MG63 (cell line): ENCODE results near the gene CHD3. TPM values are rescaled to one million over a fixed set of nuclear protein-coding genes. Genes with fewer than 3 reads are reported as not detected.

Experiments used
- DNase-seq: peaks from one replicate; pipeline ENCODE4 v3.0.0-alpha.2; 2020
- H3K27me3 ChIP-seq: fragments of 250-450 bp; sonication (Bioruptor Pico); 2 replicates; pipeline ENCODE4 v1.5.1; 2020; ENCODE audit warnings: mild to moderate bottlenecking, moderate library complexity
- H3K36me3 ChIP-seq: fragments of 250-450 bp; sonication (Bioruptor Pico); 2 replicates; pipeline ENCODE4 v1.5.1; 2020; ENCODE audit warnings: mild to moderate bottlenecking, moderate library complexity
- H3K4me3 ChIP-seq: fragments of 250-450 bp; sonication (Bioruptor Pico); 2 replicates; pipeline ENCODE4 v1.5.1; 2020; ENCODE audit warnings: mild to moderate bottlenecking, moderate library complexity
- H3K9me3 ChIP-seq: fragments of 250-450 bp; sonication (Bioruptor Pico); 2 replicates; pipeline ENCODE4 v1.5.1; 2020; ENCODE audit warnings: mild to moderate bottlenecking, moderate library complexity
- total RNA-seq: library from RNA; depleted of rRNA; stranded (reverse); fragments of >200 nt; shearing (Covaris generic); gene quantifications from 2 replicates; pipeline ENCODE4 v1.2.3, GENCODE V29; 2014; ENCODE audit warnings: low replicate concordance

Gene CHD3
- total RNA-seq, 1 experiment from 2014 or later: 49.6 TPM

DNA sequence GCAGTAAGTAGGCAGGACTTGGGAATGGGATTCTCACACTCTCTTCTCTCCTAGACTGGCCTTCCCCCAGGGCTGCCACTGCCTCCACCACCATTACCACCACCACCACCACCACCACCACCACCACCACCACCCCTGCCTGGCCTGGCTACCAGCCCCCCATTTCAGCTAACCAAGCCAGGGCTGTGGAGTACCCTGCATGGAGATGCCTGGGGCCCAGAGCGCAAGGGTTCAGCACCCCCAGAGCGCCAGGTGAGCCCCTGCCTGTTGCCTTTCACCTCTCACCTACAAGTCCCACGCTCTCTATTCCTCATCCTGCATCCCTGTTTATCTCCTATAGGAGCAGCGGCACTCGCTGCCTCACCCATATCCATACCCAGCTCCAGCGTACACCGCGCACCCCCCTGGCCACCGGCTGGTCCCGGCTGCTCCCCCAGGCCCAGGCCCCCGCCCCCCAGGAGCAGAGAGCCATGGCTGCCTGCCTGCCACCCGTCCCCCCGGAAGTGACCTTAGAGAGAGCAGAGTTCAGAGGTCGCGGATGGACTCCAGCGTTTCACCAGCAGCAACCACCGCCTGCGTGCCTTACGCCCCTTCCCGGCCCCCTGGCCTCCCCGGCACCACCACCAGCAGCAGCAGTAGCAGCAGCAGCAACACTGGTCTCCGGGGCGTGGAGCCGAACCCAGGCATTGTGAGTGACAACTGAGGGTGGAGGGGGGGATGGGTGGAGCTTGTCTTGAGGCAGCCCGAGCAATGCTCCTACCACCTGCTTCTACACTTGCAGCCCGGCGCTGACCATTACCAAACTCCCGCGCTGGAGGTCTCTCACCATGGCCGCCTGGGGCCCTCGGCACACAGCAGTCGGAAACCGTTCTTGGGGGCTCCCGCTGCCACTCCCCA, 41.6 kb upstream of the CHD3 start:
- H3K9me3 ChIP-seq: no peaks in the 10 kb centered on the region; the same call in 1 of the 2 replicates

GRCh38 chr17:7848131-7848579, 40.4 kb upstream of the CHD3 start:
- Histone ChIP-seq H3K9me3 (no peaks in the 10 kb centered on the region; the same call in 1 of the 2 replicates), H3K4me3 (no peak overlapping the region), H3K27me3 (no peaks in the 10 kb centered on the region), H3K36me3 (peaks cover 61% of the 10 kb centered on the region)
- DNase-seq: no peak

More for the DNA sequence above, 41.6 kb upstream of the CHD3 start:
- Histone ChIP-seq H3K27me3 (no peaks in the 10 kb centered on the region), H3K4me3 (no peak overlapping the region), H3K36me3 (peaks cover 52% of the 10 kb centered on the region)
- no peak for DNase-seq

DNA sequence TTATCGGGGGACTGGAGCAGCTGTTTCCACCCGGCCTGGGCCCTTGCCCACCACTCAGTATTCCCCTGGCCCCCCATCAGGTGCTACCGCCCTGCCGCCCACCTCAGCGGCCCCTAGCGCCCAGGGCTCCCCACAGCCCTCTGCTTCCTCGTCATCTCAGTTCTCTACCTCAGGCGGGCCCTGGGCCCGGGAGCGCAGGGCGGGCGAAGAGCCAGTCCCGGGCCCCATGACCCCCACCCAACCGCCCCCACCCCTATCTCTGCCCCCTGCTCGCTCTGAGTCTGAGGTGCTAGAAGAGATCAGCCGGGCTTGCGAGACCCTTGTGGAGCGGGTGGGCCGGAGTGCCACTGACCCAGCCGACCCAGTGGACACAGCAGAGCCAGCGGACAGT, 39.9 kb upstream of the CHD3 start:
- DNase-seq: no peak
- H3K36me3 ChIP-seq: peaks cover 62% of the 10 kb centered on the region
- H3K27me3 ChIP-seq: no peaks in the 10 kb centered on the region
- no peaks in the 10 kb centered on the region; the same call in 1 of the 2 replicates for H3K9me3 ChIP-seq
- H3K4me3 ChIP-seq: no peak overlapping the region

DNA sequence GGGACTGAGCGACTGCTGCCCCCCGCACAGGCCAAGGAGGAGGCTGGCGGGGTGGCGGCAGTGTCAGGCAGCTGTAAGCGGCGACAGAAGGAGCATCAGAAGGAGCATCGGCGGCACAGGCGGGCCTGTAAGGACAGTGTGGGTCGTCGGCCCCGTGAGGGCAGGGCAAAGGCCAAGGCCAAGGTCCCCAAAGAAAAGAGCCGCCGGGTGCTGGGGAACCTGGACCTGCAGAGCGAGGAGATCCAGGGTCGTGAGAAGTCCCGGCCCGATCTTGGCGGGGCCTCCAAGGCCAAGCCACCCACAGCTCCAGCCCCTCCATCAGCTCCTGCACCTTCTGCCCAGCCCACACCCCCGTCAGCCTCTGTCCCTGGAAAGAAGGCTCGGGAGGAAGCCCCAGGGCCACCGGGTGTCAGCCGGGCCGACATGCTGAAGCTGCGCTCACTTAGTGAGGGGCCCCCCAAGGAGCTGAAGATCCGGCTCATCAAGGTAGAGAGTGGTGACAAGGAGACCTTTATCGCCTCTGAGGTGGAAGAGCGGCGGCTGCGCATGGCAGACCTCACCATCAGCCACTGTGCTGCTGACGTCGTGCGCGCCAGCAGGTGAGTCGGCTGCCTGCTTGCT, 39.3 kb upstream of the CHD3 start:
- H3K4me3 ChIP-seq: no peak overlapping the region
- H3K36me3 ChIP-seq: peaks cover 62% of the 10 kb centered on the region
- H3K9me3 ChIP-seq: no peaks in the 10 kb centered on the region; the same call in 1 of the 2 replicates
- no peak for DNase-seq
- no peaks in the 10 kb centered on the region for H3K27me3 ChIP-seq

GRCh38 chr17:7849751-7850504, 38.7 kb upstream of the CHD3 start:
- Histone ChIP-seq H3K9me3 (no peaks in the 10 kb centered on the region; the same call in 1 of the 2 replicates), H3K36me3 (peaks cover 64% of the 10 kb centered on the region), H3K4me3 (no peak overlapping the region), H3K27me3 (no peaks in the 10 kb centered on the region)
- DNase-seq: no peak

GRCh38 chr17:7850701-7851437, 37.7 kb upstream of the CHD3 start:
- DNase-seq: no peak
- H3K4me3 ChIP-seq: no peak overlapping the region
- H3K27me3 ChIP-seq: no peaks in the 10 kb centered on the region
- H3K36me3 ChIP-seq: peaks cover 65% of the 10 kb centered on the region
- H3K9me3 ChIP-seq: no peaks in the 10 kb centered on the region; the same call in 1 of the 2 replicates

GRCh38 chr17:7851438-7852261, 36.9 kb upstream of the CHD3 start:
- Histone ChIP-seq H3K27me3 (no peaks in the 10 kb centered on the region), H3K4me3 (no peak overlapping the region), H3K9me3 (no peaks in the 10 kb centered on the region; the same call in 1 of the 2 replicates), H3K36me3 (peaks cover 65% of the 10 kb centered on the region)
- peak; percentile 41 for DNase-seq

- Histone ChIP-seq H3K9me3 (no peaks in the 10 kb centered on the region; the same call in 1 of the 2 replicates), H3K4me3 (no peak overlapping the region), H3K36me3 (peaks cover 61% of the 10 kb centered on the region), H3K27me3 (no peaks in the 10 kb centered on the region)
- no peak for DNase-seq
Observed at GRCh38 chr17:7852262-7852670, 36.3 kb upstream of the CHD3 start.

- Histone ChIP-seq H3K9me3 (no peaks in the 10 kb centered on the region; the same call in 1 of the 2 replicates), H3K27me3 (no peaks in the 10 kb centered on the region), H3K36me3 (peaks cover 59% of the 10 kb centered on the region), H3K4me3 (no peak overlapping the region)
- DNase-seq: no peak
Observed at GRCh38 chr17:7852919-7853690, 35.5 kb upstream of the CHD3 start.

DNA sequence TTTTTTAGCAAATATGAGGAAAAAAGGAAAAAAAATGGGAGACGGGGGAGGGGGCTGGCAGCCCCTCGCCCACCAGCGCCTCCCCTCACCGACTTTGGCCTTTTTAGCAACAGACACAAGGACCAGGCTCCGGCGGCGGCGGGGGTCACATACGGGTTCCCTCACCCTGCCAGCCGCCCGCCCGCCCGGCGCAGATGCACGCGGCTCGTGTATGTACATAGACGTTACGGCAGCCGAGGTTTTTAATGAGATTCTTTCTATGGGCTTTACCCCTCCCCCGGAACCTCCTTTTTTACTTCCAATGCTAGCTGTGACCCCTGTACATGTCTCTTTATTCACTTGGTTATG, 34.9 kb upstream of the CHD3 start:
- H3K27me3 ChIP-seq: no peaks in the 10 kb centered on the region
- no peaks in the 10 kb centered on the region; the same call in 1 of the 2 replicates for H3K9me3 ChIP-seq
- no peak for DNase-seq
- H3K4me3 ChIP-seq: no peak overlapping the region
- peaks cover 63% of the 10 kb centered on the region for H3K36me3 ChIP-seq

GRCh38 chr17:7854078-7854777, 34.4 kb upstream of the CHD3 start:
- DNase-seq: no peak
- no peaks in the 10 kb centered on the region for H3K27me3 ChIP-seq
- no peaks in the 10 kb centered on the region; the same call in 1 of the 2 replicates for H3K9me3 ChIP-seq
- no peak overlapping the region for H3K4me3 ChIP-seq
- H3K36me3 ChIP-seq: peaks cover 63% of the 10 kb centered on the region

- Histone ChIP-seq H3K27me3 (no peaks in the 10 kb centered on the region), H3K36me3 (peaks cover 61% of the 10 kb centered on the region), H3K9me3 (no peaks in the 10 kb centered on the region; the same call in 1 of the 2 replicates), H3K4me3 (peak within 1 kb of the TSS; percentile 82)
- no peak for DNase-seq
Observed at GRCh38 chr17:7854851-7855659, 33.5 kb upstream of the CHD3 start, which contains the start of gene TMEM88. Gene TMEM88, plus strand, starts transcription at chr17:7855066. Its CDS starts 9 bp downstream, at chr17:7855075.

DNA sequence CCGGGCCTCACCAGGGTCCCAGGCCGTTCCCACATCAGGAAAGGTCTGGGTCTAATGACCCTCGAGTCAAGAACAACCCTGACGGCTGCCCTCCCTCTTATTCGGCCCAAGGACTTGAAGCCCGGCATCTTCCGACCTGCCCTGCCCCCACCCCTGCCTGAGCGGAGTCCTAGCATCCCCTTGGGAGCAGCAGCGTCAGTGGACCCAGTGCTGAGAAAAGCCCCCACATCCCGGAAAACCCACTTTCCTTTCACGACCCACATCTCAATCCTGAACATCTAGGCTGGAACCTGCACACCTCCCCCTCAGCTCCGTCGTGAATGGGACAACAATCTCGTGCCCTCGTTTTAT, 33.0 kb upstream of the CHD3 start:
- DNase-seq: no peak
- Histone ChIP-seq H3K9me3 (no peaks in the 10 kb centered on the region; the same call in 1 of the 2 replicates), H3K27me3 (no peaks in the 10 kb centered on the region), H3K4me3 (peak overlapping the region; percentile 82), H3K36me3 (peaks cover 60% of the 10 kb centered on the region)
